Endothelial cell (in vitro differentiated cells): ENCODE measurements around the gene CDKN1B. TPM values are rescaled to one million over a fixed set of nuclear protein-coding genes. Genes with fewer than 3 reads are reported as not detected.

Experiments used
- DNase-seq: peaks from one replicate; pipeline ENCODE4 v3.0.0; 2021; ENCODE audit warnings: low spot score
- H3K27ac Mint-ChIP-seq: one replicate; pipeline ENCODE4 v1.8.0; 2021; ENCODE audit warnings: mixed read lengths, inconsistent platforms; ENCODE audit not compliant: unreplicated experiment
- H3K27me3 Mint-ChIP-seq: one replicate; pipeline ENCODE4 v1.8.0; 2021; ENCODE audit warnings: mild to moderate bottlenecking, moderate library complexity, mixed read lengths, inconsistent platforms; ENCODE audit not compliant: unreplicated experiment
- H3K36me3 Mint-ChIP-seq: one replicate; pipeline ENCODE4 v1.8.0; 2021; ENCODE audit warnings: mild to moderate bottlenecking, low read depth, mixed read lengths, inconsistent platforms; ENCODE audit not compliant: unreplicated experiment
- H3K4me1 Mint-ChIP-seq: one replicate; pipeline ENCODE4 v1.8.0; 2021; ENCODE audit warnings: mild to moderate bottlenecking, mixed read lengths, inconsistent platforms; ENCODE audit not compliant: unreplicated experiment
- H3K4me3 Mint-ChIP-seq: one replicate; pipeline ENCODE4 v1.8.0; 2021; ENCODE audit warnings: mild to moderate bottlenecking, mixed read lengths, inconsistent platforms; ENCODE audit not compliant: unreplicated experiment
- H3K9me3 Mint-ChIP-seq: one replicate; pipeline ENCODE4 v1.8.0; 2021; ENCODE audit warnings: mixed read lengths, inconsistent platforms; ENCODE audit not compliant: unreplicated experiment
- CTCF ChIP-seq: fragments of 200-600 bp; sonication (generic); IDR thresholded peaks from one replicate; pipeline ENCODE4 v1.5.0; 2021; ENCODE audit warnings: antibody characterized with exemption; ENCODE audit not compliant: unreplicated experiment
- total RNA-seq: library from RNA; stranded (reverse); fragmentation: NEBNext Ultra II Directional; extraction: Animal tissue kit (Norgen Biotek cat#: 25700); gene quantifications from one replicate; pipeline ENCODE4 v1.2.1, GENCODE V29; 2021; ENCODE audit not compliant: unreplicated experiment

The CDKN1B gene
- total RNA-seq, 1 donor from 2014 or later: 34.6 TPM

- Mint-ChIP-seq H3K9me3 (no peaks in the 10 kb centered on the region), H3K4me1 (peaks cover 37% of the 10 kb centered on the region), H3K27me3 (peaks cover 17% of the 10 kb centered on the region), H3K4me3 (no peak overlapping the region), H3K36me3 (peaks cover 35% of the 10 kb centered on the region), H3K27ac (no peak overlapping the region)
- no peak for DNase-seq
- no peak for TF ChIP-seq CTCF
Measured at GRCh38 chr12:12720672-12721161, 3.5 kb downstream of the CDKN1B start.

DNA sequence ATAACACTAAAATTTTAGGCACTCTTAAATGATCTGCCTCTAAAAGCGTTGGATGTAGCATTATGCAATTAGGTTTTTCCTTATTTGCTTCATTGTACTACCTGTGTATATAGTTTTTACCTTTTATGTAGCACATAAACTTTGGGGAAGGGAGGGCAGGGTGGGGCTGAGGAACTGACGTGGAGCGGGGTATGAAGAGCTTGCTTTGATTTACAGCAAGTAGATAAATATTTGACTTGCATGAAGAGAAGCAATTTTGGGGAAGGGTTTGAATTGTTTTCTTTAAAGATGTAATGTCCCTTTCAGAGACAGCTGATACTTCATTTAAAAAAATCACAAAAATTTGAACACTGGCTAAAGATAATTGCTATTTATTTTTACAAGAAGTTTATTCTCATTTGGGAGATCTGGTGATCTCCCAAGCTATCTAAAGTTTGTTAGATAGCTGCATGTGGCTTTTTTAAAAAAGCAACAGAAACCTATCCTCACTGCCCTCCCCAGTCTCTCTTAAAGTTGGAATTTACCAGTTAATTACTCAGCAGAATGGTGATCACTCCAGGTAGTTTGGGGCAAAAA lies 4.1 kb downstream of the CDKN1B start:
- DNase-seq: no peak
- Mint-ChIP-seq H3K27me3 (peaks cover 20% of the 10 kb centered on the region), H3K27ac (no peak overlapping the region), H3K9me3 (no peaks in the 10 kb centered on the region), H3K4me1 (peaks cover 32% of the 10 kb centered on the region), H3K36me3 (peaks cover 35% of the 10 kb centered on the region), H3K4me3 (no peak overlapping the region)
- no peak for TF ChIP-seq CTCF

DNA sequence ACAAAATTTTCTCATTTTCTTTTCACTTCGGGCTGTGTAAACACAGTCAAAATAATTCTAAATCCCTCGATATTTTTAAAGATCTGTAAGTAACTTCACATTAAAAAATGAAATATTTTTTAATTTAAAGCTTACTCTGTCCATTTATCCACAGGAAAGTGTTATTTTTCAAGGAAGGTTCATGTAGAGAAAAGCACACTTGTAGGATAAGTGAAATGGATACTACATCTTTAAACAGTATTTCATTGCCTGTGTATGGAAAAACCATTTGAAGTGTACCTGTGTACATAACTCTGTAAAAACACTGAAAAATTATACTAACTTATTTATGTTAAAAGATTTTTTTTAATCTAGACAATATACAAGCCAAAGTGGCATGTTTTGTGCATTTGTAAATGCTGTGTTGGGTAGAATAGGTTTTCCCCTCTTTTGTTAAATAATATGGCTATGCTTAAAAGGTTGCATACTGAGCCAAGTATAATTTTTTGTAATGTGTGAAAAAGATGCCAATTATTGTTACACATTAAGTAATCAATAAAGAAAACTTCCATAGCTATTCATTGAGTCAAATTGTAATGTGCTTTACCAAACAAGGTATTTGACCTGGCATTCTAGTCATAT lies 4.8 kb downstream of the CDKN1B start:
- H3K4me3 Mint-ChIP-seq: no peak overlapping the region
- no peak for DNase-seq
- H3K4me1 Mint-ChIP-seq: peaks cover 35% of the 10 kb centered on the region
- no peak overlapping the region for H3K27ac Mint-ChIP-seq
- no peak for TF ChIP-seq CTCF
- peaks cover 35% of the 10 kb centered on the region for H3K36me3 Mint-ChIP-seq
- H3K27me3 Mint-ChIP-seq: peaks cover 21% of the 10 kb centered on the region
- no peaks in the 10 kb centered on the region for H3K9me3 Mint-ChIP-seq

DNA sequence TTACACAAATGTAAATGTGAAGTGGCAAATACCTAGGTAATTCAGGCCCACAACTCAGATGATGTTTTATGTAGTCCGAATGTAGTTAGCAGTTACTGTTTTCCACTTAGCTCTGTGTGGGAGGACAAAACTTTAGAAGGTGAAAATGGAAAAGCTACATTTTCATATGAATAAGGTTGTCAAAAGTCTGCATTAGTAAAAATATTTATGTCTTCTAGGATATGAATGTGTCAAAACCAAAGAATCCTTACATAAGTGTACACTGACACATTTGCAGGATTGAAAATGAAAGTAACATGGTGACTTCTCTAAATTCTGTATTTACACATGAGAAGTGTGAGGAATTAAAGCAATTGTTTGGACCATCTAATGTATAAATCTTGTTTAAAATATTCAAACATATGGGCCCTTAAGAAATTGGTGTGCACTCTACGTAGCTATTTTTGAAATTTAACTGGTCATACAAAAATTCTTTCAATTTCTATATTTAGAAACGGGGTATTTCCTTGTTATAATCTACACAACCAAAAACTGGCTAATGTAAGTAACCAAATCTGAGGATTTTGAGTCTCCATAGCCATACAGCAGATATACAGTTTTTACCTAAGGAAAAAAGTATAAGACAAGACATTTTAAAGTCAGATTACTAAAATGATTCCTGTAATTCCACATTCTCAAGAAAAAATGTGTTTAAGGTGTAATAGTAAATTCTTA lies 5.4 kb downstream of the CDKN1B start:
- H3K27ac Mint-ChIP-seq: no peak overlapping the region
- H3K27me3 Mint-ChIP-seq: peaks cover 19% of the 10 kb centered on the region
- H3K4me3 Mint-ChIP-seq: no peak overlapping the region
- TF ChIP-seq CTCF: no peak
- peaks cover 34% of the 10 kb centered on the region for H3K4me1 Mint-ChIP-seq
- no peaks in the 10 kb centered on the region for H3K9me3 Mint-ChIP-seq
- peaks cover 35% of the 10 kb centered on the region for H3K36me3 Mint-ChIP-seq
- DNase-seq: no peak

DNA sequence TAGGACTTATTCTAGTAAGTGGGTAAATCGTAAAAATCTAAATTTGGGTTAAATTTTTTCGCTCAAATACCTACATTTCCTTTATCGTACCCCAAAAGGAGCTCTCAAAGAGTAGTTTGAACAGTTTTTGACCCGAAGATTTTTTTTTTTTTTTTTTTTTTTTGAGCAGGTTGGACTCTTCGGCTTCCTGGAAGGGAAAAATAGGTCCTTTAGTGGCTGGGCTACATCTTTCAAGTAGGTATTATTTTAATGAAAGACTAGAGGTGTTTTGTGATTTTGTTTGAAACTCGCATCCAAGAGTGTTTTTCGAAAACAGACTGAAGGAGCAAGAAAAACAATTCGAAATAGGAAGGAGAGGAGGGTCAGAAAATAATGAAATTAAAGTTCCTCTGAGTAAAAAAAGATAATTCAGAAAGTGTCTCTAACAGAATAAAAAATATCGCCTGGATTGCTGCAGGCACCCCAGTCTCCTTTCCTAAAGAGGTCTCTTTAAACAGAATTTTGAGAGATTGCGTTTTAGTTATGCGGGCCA lies 6.0 kb downstream of the CDKN1B start:
- DNase-seq: no peak
- Mint-ChIP-seq H3K9me3 (no peaks in the 10 kb centered on the region), H3K36me3 (peaks cover 35% of the 10 kb centered on the region), H3K4me1 (peaks cover 31% of the 10 kb centered on the region), H3K27ac (peak overlapping the region; percentile 3), H3K27me3 (peaks cover 17% of the 10 kb centered on the region), H3K4me3 (peak overlapping the region; percentile 85)
- no peak for TF ChIP-seq CTCF
